Gastroesophageal sphincter (tissue), 4 donors: ENCODE measurements around the gene TAS2R20. TPM values are rescaled to one million over a fixed set of nuclear protein-coding genes. Genes with fewer than 3 reads are reported as not detected.

Experiments used
- ATAC-seq: fragments of 150-250 bp; one replicate; pipeline ENCODE4 v1.9.1; 2016; ENCODE audit warnings: mild to moderate bottlenecking, moderate library complexity
- H3K27ac ChIP-seq, 4 donors: fragments of 200-600 bp; sonication (generic) in 3 of 4; 1 replicate in 3 of 4; 2 replicates in 1 of 4; pipeline ENCODE4 v1.5.1; 2016 to 2019
- H3K27me3 ChIP-seq: fragments of 200-600 bp; sonication (generic); one replicate; pipeline ENCODE4 v1.5.1; 2019
- H3K36me3 ChIP-seq, 2 donors: fragments of 200-600 bp; sonication (generic); one replicate each; pipeline ENCODE4 v1.5.1; 2019; ENCODE audit warnings: control low read depth in 1 of 2
- H3K4me1 ChIP-seq, 3 donors: fragments of 200-600 bp; sonication (generic); 1 replicate in 2 of 3; 2 replicates in 1 of 3; pipeline ENCODE4 v1.5.1; 2016 to 2019; ENCODE audit warnings: control low read depth in 2 of 3
- H3K4me3 ChIP-seq, 2 donors: fragments of 200-600 bp; sonication (generic); one replicate each; pipeline ENCODE4 v1.5.1; 2019; ENCODE audit warnings: mild to moderate bottlenecking in 1 of 2, moderate library complexity in 1 of 2
- H3K9me3 ChIP-seq, 3 donors: fragments of 200-600 bp; sonication (generic); one replicate each; pipeline ENCODE4 v1.5.1; 2017 to 2019; ENCODE audit warnings: control low read depth in 2 of 3
- CTCF ChIP-seq, 4 experiments: fragments of 200-600 bp in 2 of 4; fragments of 450-650 bp in 2 of 4; sonication (generic) in 1 of 4; IDR thresholded peaks; one replicate each; pipeline ENCODE4 v1.5.1; 2017 to 2019; ENCODE audit warnings: antibody characterized with exemption in 4 of 4, mild to moderate bottlenecking in 2 of 4, moderate library complexity in 2 of 4
- EP300 ChIP-seq: sonication (generic); formaldehyde crosslinking; IDR thresholded peaks from one replicate; pipeline ENCODE4 v1.6.1; 2017; ENCODE audit warnings: antibody characterized with exemption, mild to moderate bottlenecking
- POLR2A ChIP-seq, 2 donors: fragments of 450-650 bp; IDR thresholded peaks; one replicate each; pipeline ENCODE4 v1.6.1; 2017; ENCODE audit warnings: antibody characterized with exemption in 2 of 2, mild to moderate bottlenecking in 2 of 2, moderate library complexity in 1 of 2
- POLR2AphosphoS5 ChIP-seq: sonication (generic); formaldehyde crosslinking; IDR thresholded peaks from one replicate; pipeline ENCODE4 v1.6.1; 2017; ENCODE audit warnings: antibody characterized with exemption
- WGBS, 2 donors: methylation state at CpG; one replicate each; pipeline ENCODE4 v1.1.5; 2018; ENCODE audit warnings: low coverage in 1 of 2; 5-methylcytosine and 5-hydroxymethylcytosine counted together
- total RNA-seq, 4 donors: library from RNA; depleted of rRNA; stranded (reverse); fragments of >200 nt; gene quantifications; one replicate each; pipeline ENCODE4 v1.1.0, GENCODE V29; 2016

TAS2R20 gene
- total RNA-seq, 4 donors from 2014 or later: 1.8 to 8.9 (median 3.9) TPM; not detected in 1

DNA sequence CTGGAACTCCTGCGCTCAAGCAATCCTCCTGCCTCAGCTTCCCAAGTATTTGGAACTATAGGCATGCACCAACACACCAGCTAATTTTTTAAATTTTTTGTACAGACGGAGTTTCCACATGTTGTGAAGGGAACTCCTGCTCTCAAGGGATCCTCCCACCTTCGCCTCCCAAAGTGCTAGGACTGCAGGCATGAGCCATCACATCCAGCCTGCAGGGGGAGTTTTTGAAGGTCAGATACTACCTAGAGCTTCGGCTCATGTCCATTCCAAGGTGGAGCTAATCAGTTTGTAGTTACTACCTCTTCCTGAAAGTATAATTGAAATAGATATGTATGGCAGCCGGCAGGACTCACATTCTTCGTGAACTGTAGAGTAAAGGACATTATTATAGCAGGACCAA is 28.0 kb upstream of the TAS2R20 start:
- peaks cover 0 to 7% (median 0%) of the 10 kb centered on the region in 3 donors for H3K4me1 ChIP-seq
- ATAC-seq: no peak
- no peaks in the 10 kb centered on the region for H3K27me3 ChIP-seq
- H3K36me3 ChIP-seq: peaks cover 0 to 15% of the 10 kb centered on the region in 2 donors
- no peak for TF ChIP-seq POLR2AphosphoS5
- TF ChIP-seq POLR2A (IDR thresholded peaks at IDR 0.05): no peak
- TF ChIP-seq EP300: no peak
- no peak for TF ChIP-seq CTCF (IDR thresholded peaks at IDR 0.05)
- WGBS, 2 donors: 89 to 94% methylated on average over 4 to 5 of the region's 6 CpGs
- no peaks in the 10 kb centered on the region for H3K9me3 ChIP-seq
- no peak overlapping the region for H3K4me3 ChIP-seq
- H3K27ac ChIP-seq: no peak overlapping the region

DNA sequence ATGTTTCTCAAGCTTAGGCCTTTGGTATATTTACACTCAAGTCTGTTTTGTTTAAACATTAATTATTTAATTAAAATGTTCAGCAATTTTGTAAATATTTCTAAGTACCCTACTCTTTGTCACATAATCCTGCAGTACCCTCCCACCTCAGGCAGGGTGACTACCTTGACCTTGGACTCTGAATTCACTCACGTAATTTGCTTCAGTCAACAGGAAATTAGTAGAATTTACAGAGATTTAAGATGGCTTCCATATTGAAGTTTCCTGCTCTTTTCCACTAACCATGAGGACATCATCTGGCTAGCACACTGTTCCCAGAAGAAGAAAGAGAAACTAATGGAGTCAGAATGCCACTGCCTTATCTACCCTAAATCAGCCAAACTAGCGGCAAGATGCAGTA is 25.3 kb upstream of the TAS2R20 start:
- peaks cover 0 to 15% of the 10 kb centered on the region in 2 donors for H3K36me3 ChIP-seq
- no peak overlapping the region for H3K4me3 ChIP-seq
- H3K9me3 ChIP-seq: no peaks in the 10 kb centered on the region
- no peak for TF ChIP-seq EP300
- H3K27ac ChIP-seq: no peak overlapping the region
- no peaks in the 10 kb centered on the region for H3K27me3 ChIP-seq
- H3K4me1 ChIP-seq: peaks cover 0 to 7% (median 0%) of the 10 kb centered on the region in 3 donors
- ATAC-seq: no peak
- 60 to 77% methylated on average over 2 of the region's 2 CpGs for WGBS, 2 donors

DNA sequence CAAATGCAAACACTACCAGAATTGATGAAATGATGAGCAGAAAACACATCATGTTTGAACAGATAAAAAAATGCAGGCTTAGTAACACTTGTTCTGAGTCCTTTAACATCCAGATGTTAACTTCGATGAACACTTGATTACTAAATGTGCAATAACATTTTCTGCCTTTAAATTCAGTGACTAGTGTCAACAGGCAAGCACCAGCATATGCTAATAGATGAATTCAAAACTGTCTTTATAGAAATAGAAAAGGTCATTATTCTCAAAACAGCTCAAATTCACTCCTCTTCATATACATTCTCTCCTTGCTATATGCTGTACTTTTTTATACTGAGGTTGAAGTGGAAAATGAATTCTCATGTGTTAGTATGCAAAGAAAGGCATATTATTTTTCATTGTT is 24.4 kb upstream of the TAS2R20 start, which contains the start of gene TAS2R19:
Gene TAS2R19 (minus strand): TSS at position 101 of the 400 bp plus-strand sequence. CDS start 49 bp downstream, at position 52.
- no peaks in the 10 kb centered on the region for H3K9me3 ChIP-seq
- H3K27me3 ChIP-seq: no peaks in the 10 kb centered on the region
- peaks cover 0 to 12% of the 10 kb centered on the region in 2 donors for H3K36me3 ChIP-seq
- TF ChIP-seq CTCF (IDR thresholded peaks at IDR 0.05): no peak
- no peak for TF ChIP-seq POLR2AphosphoS5
- no peak for TF ChIP-seq POLR2A (IDR thresholded peaks at IDR 0.05)
- no peak for TF ChIP-seq EP300
- peaks cover 0 to 7% (median 0%) of the 10 kb centered on the region in 3 donors for H3K4me1 ChIP-seq
- no peak within 1 kb of the TSS for H3K27ac ChIP-seq
- ATAC-seq: no peak
- no peak within 1 kb of the TSS for H3K4me3 ChIP-seq
- WGBS, 2 donors: 92 to 100% methylated on average over 1 of the region's 1 CpG

GRCh38 chr12:11016937-11017336 is 18.8 kb upstream of the TAS2R20 start:
- no peak for ATAC-seq
- peaks cover 0 to 5% of the 10 kb centered on the region in 2 donors for H3K36me3 ChIP-seq
- 22 to 88% methylated on average over 1 of the region's 1 CpG for WGBS, 2 donors
- H3K27ac ChIP-seq: no peak overlapping the region
- H3K9me3 ChIP-seq: no peaks in the 10 kb centered on the region
- no peaks in the 10 kb centered on the region for H3K4me1 ChIP-seq
- no peak for TF ChIP-seq EP300
- no peak for TF ChIP-seq CTCF (IDR thresholded peaks at IDR 0.05)
- TF ChIP-seq POLR2AphosphoS5: no peak
- no peak overlapping the region for H3K4me3 ChIP-seq
- no peaks in the 10 kb centered on the region for H3K27me3 ChIP-seq

DNA sequence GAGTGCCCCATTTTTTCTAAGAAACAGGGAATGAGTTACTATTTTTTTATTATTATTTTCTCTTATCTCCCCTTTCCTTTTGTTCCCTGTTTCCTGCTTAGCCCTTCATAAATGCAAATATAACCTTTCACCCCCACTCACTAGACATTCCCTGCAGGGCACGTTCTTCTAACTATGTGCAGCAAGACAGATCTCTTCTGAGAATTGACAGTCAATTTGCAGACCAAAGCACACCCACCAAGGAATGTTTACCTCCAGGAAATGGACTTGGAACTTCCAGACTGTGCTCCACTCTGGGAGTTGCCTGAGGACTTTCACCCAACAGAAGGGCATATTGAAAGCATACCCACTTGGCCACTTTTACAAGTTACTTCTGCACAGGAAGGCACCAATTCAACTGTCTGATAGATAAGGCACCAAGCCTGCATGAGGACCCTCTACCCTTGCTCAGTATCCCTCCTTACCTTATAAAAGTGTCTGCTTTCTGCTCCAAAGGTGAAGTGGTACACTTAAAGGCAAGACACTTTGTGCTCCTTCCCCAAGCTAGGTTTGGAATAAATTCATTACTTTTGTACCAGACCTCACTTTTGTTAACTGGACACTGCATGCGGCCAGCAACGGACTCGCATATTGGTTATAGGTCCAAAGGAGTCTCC is 17.8 kb upstream of the TAS2R20 start:
- H3K4me1 ChIP-seq: no peaks in the 10 kb centered on the region
- H3K4me3 ChIP-seq: no peak overlapping the region
- no peaks in the 10 kb centered on the region for H3K9me3 ChIP-seq
- no peak overlapping the region for H3K27ac ChIP-seq
- ATAC-seq: no peak
- H3K27me3 ChIP-seq: no peaks in the 10 kb centered on the region
- TF ChIP-seq POLR2A (IDR thresholded peaks at IDR 0.05) (no peak), EP300 (no peak), POLR2AphosphoS5 (no peak), CTCF (IDR thresholded peaks at IDR 0.05) (no peak)
- 83 to 100% methylated on average over 1 to 3 of the region's 4 CpGs for WGBS, 2 donors
- H3K36me3 ChIP-seq: peaks cover 0 to 5% of the 10 kb centered on the region in 2 donors
